GM18867 (cell line): ENCODE data around the gene IRF4.

Source experiments
- ATAC-seq: cut with Tn5 transposase; IDR thresholded peaks from one replicate; pipeline ENCODE4 v1.9.1; 2021; ENCODE audit warnings: mild to moderate bottlenecking, moderate library complexity; ENCODE audit not compliant: unreplicated experiment

IRF4 gene

DNA sequence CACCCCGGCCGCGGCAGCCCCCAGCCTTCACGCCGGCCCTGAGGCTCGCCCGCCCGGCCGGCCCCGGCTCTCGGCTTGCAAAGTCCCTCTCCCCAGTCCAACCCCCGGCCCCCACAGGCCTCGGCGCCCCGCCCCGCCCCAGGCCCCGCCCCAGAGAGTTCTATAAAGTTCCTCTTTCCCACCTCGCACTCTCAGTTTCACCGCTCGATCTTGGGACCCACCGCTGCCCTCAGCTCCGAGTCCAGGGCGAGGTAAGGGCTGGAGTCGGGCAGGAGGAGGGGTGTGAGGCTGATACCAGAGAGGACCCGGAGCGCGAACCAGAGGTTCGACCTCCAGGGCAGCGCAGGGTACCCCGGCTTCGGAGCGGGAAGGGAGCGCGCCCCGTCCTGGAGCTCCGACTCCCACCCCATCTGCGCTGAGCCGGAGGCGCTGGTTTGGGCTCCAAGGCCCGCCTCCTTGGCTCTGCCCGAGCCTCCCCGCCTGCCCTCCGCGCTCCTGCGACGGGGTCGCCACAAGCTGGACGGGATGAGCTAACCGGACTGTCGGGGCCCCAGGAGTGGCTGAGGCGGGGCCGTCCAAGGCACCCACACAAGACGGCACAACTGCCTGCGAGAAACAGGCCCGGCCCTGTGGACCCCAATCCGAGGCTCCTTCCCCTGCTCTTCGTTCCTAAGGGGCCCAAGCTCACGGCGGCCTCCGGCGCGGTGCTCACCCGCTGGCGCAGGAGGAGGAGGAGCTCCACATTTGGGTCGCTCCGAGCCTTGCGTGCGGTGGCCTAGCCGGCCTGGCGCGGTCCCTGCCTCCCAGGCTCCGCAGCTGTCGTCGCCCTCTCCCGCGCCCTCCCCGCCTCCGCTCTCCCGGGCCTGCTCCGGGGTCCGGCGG, at the start of gene IRF4:
Gene IRF4, plus strand, starts transcription at position 194 of the 882 bp plus-strand sequence. CDS start 1,401 bp downstream, outside the sequence.
- peak; percentile 47 for ATAC-seq

DNA sequence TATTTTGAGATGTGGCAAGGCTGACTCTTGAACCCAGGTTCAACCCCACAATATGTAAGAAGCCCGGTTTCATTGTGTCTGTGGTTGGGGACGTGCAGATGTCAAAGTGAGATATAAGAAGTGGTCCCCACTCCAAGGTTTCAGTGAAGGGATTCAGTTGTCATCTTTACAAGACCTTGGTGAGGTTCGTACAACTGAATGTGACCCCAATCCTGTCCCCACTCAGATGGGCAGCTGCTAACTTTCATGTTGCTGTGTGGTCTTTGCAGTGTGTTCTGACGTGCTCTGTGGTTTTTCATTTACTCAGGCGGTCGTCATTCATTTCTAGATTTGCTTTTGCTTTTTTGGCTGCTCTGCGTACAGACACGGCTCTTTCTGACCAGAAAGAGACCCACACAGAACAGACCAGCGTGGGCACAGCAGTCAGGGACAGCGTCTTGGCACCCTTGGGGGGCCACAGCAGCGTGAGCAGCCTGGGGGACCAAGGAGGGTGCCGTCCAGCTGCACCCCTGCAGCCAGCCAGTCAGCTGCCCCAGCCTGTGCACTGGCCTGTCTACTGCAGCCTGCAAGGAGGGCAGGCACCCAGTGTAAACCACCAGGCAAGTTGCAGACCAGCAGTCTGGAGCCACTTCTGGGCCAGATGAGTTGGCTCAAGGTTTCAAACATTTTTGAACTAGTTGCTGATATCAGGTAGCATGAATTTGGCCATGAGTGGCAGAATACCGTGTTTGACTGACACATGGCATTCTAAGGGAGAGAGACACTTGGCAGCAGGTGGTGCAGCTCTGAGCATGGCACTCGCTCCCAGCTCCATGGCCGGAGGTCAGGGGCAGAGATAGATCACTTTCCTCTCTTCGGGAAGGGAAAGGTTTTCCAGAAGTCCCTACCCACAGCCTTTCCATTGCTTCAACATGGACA, 49.4 kb upstream of the IRF4 start:
- peak; percentile 59 for ATAC-seq

DNA sequence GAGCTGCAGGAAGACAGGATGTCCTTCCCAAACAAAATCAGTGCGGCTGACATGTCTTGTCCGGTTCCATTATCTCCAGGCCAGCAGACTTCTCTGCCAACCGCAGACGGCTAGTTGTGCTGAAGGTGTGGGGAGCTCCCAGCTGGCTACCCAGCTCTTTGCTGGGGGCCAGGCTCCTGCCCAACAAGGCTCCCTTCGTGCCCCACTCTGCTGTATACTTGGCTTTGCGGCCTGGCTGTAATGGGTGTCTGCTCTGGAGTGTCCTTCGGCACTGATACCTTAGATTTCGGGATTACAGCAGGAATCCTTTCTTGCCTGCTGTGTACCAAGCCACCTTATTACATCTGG, 48.7 kb upstream of the IRF4 start:
- ATAC-seq: no peak

DNA sequence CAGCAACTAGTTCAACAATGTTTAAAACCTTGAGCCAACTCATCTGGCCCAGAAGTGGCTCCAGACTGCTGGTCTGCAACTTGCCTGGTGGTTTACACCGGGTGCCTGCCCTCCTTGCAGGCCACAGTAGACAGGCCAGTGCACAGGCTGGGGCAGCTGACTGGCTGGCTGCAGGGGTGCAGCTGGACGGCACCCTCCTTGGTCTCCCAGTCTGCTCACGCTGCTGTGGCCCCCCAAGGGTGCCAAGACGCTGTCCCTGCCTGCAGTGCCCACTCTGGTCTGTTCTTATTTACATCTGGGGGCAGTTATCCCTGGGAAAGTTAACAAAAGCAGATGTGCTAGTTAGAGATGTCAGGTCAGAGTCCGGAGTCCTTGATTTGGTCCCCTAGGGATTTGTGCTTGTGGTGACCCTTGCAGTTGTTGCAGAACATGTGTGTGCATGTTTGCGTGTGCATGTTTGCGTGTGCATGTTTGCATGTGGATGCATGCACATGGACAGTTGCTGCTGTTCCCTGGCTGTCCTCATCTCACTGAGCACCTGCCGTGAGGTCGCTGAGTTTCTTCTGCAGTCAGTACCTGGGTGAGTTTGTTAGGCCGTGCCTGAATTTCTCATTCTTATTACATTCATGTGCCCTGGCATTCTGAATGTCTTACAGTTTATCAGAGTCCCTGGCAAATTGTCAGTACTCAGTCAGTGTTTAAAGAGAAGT, 48.2 kb upstream of the IRF4 start:
- ATAC-seq: no peak

DNA sequence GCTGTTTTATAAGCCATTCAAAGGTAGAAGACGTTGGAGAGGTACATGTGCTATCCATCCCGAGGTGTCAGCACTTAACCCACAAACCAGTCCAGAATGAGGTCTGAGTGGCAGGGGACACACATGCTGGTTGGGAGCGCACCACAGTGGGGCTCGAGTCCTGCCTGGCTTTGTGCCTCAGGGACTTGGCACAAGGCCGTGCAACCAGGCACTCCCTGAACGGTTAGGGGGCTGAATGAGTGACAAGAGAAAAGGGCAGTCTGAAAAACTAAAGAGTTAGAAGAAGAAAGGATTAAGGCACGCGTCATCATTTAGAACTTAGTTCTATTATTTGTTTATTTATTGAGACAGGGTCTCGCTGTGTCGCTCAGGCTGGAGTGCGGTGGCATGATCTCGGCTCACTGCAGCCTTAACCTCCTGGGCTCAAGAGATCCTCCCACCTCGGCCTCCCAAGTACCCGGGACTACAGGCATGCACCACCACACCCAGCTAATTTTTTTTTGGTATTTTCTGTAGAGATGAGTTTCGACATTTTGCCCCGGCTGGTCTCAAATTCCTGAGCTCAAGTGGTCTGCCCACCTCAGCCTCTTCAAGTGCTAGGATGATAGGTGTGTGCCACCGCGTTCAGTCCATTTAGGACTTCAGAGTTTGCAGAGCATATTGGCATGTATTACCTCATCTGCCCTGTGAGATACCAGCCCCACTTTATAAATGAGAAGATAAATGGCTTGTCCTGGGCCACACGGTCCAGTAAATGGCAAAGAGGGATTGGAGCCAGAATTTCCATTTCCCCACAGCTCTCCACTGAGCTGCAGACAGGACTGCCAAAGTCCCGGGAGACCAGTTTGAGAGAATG, 47.4 kb upstream of the IRF4 start:
- ATAC-seq: no peak

DNA sequence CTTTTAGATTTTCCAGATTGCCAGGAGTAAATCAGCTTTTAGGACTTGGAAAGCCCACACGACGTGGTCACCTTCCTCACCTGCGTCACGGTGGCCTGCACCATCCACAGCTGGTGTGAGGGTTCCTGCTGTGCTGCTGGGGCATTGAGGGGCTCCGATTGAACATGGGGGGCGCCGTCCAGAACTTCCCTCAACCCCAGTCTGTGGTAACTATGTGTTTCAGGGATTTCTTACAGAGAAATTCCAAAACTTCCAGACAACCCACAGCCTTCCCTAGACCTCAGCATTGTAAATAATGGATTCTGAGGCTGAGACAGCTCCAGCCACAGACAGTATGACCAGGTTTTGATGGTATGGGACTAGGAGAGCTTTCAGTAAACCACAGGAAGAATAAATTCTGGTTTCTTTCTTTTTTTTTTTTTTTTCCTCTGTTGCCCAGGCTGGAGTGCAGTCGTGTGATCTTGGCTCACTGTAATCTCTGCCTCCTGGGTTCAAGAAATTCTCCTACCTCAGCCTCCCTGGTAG, 46.7 kb upstream of the IRF4 start:
- ATAC-seq: no peak

DNA sequence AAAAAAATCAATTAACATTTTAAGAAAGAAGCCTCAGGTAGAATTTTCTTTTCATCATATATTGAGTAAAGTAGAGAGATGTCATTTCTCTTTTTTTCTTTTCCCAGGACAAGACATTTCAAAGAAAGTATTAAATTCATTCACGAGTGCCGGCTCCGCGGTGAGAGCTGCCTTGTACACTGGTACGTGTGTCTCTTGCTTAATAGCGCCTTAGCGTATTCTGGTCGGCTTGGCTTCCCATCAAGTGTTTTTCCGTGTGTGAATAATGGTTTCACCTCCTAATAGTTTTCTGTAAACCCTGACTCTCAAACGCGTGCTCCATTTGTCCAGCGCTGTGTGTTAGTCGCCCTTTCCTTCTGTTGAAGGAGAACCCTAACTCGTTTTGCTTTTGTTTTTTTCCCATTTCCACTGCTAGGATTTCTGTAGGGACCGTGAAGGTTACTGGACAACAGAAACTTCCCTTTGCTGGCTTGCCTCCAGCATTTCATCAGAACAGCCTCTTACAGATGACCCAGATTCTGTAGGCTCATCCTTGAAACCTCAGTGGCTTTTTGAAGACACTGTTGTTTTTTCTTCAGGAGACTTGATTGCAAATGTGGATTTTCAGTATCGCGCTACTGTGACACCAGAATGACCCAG, 45.7 kb upstream of the IRF4 start:
- ATAC-seq: no peak

DNA sequence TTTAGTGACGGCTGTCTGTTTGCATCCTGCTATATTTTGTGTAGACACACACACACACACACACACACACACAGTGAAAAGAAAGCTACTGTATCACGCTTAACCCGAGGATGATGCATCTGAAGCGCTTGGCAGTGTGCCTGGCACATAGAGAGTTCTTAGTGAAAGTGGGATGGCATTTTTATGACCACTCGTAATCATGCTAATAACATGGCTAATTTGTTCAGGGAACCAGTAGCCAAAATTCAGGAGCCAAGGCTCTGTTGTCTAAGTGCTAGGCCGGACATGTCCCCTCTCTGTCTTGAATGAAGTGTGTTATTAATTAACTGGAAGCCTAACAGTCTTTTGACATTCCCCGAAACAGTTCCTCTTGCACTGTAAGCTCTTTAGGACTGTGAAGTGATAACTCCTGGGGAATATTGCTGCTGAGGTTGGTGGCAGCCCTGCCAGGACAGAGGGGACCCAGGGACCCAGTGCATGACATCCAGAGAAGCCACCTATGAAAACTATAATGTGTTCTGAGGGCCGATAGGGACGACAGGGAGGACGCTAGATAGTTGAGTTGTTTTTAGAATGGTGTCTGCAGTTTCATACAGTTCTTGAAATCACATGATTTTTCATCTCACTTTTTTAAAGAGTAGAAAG, 45.0 kb upstream of the IRF4 start:
- ATAC-seq: no peak

DNA sequence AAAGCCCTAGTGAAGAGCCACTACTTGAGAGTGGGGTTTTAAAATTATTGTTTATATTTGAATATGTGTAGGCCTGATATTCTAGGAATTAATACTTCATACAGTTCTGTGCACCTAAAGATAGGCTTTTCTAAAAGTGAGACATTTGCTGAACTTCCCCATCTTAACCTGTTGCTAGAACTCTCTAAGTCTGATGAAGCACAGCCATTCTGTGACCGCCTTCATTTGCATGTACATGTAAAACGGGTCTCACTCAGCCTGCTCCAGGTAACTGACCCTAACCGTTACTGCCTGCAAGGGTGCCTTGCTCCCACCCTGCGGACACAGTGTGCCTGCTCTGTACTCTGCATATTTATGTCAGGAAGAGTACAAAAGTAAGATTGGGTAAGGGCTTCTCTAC, 44.3 kb upstream of the IRF4 start:
- ATAC-seq: peak; percentile 77

DNA sequence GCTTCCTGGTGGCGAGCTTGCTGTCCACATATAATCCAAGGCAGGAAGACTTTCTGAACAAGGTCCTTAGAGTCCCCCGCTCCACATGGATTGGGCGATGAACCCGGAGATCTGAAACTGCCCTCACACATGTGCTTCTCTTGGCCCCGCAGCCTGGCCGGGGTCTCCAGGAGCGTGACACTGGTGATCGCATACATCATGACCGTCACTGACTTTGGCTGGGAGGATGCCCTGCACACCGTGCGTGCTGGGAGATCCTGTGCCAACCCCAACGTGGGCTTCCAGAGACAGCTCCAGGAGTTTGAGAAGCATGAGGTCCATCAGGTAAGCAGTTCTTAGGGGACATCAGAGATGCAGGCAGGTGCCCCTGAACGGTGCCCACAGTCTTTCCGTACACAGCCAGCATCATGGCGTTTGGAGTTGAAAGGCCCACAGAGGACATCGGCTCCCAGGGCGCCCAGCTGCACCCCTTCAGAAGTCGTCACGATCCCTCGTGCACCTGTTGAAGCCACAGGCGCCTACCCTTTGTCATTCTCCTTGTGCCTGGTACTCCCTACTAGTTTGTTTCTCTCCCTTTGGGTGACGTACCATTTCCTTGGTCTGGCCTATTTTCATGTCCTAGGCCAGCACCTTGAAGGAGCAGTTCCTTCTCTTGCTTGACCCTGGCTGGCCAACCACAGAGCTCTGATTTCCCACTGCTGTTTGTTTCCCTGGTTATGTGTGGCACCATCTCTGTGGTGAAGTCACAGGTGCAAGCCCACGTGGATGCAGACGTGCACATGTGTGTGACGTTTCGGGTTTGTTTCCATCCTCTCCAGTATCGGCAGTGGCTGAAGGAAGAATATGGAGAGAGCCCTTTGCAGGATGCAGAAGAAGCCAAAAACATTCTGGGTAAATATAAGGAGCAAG, 43.3 kb upstream of the IRF4 start:
- no peak for ATAC-seq

DNA sequence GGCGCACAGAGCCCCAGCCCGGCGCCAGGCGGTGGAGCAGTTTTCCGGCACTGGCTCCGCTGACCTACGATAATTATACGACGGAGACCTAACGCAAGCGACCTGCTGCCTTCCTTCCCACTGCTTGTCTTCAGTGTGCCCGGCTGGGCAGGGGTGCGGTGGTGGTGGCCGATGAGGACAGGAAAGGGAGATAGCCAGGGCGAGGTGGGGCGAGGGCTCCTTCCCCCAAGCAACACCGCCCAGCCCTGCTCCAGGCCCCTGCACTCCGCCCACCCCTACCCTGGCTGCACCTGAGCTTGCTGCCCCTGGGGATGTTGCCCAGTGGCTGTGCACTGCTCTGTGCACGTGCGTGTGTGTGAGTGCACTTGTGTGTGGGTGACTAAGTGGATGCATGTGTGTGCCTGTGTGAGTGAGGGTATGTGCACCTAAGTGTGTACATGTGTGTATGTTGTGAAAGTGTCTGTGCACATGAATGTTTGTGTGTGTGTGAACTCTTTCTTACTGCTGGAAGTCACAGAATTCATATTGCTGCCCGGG, 42.6 kb upstream of the IRF4 start:
- ATAC-seq: no peak

DNA sequence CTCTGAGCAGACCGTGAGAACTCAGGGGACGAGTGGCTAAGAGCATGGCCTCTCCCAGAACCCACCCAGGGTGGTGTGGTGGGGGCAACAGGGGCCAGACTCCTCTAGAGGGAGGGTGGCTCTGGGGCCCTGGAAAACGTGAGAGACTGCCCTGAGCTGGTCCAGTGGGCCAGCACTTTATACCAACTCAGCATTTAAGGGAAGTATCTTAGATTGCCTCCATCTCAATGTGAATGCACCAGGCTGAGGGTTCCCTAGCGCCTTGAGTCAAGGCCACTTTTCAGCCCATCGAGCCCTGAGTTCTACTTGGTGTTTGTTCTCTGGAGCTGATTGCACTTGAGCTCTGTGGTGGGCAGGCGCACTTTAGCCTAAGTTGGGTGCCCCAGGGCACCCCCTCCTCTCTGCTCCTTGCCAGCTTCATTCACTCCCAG, 42.0 kb upstream of the IRF4 start:
- no peak for ATAC-seq

DNA sequence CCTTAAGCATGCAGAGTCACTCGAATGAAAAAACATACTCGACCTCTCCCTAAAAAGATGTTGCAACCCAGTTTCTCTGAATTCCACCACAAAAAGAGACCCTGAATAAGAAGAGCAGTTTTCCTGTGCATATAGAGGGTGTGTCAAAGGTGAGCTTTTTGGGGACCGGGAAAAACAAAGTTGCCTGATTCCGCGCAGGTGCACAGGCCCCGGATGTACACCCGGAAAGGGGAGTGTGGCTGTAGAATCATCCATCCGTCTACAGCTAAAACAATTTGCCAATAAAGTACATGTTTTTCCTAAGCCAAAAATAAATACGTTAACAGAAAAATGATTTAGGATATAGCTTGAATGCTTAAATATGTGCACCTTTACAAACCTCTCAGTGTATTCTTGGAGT, 41.2 kb upstream of the IRF4 start:
- ATAC-seq: no peak

DNA sequence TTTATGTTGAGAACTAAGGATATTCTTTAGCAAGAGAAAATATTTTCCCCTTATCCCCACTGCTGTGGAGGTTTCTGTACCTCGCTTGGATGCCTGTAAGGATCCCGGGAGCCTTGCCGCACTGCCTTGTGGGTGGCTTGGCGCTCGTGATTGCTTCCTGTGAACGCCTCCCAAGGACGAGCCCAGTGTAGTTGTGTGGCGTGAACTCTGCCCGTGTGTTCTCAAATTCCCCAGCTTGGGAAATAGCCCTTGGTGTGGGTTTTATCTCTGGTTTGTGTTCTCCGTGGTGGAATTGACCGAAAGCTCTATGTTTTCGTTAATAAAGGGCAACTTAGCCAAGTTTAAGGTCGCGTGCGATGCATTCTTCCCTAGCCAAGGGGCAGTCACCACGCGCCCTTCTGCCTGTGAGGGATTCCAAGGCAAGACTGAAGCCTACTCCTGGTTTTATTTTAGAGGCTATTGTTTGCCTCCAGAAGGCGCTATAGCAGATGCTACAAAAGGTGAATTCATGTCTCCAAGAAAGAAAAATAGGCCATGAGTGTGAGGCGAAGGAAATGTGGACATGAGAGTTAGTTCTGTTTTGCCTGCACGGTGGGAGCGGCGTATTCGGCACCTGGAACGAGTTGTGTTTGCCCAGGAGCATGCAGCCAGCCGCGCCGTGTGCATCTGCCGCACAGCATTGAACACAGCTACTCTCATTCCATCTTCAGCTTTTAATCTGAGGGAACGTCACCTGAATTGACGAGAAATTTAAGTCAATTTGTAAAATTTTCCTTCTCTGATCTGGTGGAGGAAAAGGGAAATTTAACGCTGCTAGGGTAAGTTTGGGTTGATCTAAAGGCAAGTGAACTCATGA, 40.3 kb upstream of the IRF4 start:
- ATAC-seq: no peak

DNA sequence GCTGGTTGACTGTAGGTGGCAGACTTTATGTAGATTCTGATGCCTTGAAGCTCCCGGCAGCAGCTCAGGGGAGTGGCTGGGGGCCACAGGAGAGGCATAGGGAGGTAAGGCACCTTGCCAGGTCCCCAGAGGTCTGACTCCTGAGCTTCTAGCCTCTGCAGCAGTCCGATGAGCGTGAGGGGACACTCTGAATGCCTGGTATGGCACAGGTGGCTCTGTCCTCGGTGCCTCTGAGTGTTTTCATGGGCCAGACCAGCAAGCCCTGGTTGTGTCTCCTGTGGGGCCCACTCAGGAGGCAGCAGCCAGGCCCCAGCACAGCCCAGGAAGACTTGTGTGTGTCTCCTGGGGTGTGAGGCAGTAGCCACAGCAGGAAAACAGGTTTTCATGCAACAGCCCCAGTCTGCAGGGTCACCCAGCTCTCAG, 39.7 kb upstream of the IRF4 start:
- no peak for ATAC-seq

DNA sequence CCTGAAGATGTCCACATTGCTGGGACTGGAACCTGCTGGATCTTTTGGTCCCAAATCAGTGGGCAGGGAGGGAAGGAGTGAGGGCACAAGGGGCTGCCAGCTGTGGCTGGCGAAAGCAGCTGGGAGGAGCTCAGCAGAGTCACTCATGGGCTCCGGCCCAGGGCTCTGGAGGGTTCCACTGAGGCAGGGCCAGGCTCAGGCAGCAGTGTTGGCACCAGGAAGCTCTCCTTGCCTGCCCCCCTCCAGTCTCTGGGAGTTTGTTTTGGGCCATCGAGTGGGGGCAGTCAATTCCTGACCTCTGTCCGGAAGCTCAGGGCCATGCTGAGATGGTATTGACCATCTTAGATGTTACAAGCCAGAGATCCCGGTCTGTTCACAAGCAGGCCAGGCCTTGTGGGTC, 39.1 kb upstream of the IRF4 start:
- no peak for ATAC-seq
